ENCODE results near the gene ERGIC1.
A peak's percentile ranks its signal among the peaks of the same experiment; 100 is the strongest.

ERGIC1 gene

DNA sequence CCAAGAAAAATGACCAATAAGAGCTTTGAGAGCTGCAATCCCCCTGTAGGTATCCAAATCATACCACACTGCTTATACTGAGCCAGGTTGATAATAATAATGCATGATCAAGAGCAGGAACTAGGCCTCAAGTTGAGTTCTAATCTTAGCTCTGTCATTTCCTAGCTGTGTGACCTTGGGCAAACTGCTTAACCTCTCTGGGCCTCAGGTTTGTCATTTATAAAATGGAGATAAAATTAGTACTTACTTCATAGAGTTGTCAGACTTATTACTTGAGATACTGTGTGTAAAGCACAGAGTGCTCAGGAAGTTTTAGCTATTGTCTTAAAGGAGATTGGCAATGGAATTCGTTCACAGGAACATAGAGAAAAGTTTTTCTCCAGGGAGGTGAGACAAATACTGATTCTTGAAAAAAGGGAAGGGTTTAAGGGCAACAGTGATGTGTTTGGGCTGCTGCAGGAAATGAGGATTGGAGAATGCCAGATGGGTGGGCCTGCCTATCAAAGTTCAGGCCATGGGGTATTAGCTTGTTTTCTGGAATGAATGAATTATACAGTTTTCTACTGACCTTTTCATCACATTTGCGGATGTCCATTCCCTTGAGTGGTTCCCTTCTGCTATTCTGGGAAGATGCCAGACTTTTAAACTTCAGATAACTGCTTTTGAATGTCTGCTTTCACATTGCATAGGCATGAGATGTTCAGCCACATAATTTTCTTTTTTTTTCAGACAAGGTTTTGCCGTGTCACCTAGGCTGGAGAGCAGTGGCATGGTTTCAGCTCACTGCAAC, 139.3 kb downstream of the ERGIC1 start:
- in situ Hi-C loops (cut with HindIII; ENCODE audit: low sequenced_read_pairs), result loop anchor here (10.0 kb wide), 1 partner anchor 509 kb away; no protein-coding TSS in a partner anchor
- DNase-seq (ENCODE audit: low read depth), result no peak
- H3K4me3 ChIP-seq (ENCODE audit: low read depth, low read length), result no peak overlapping the region
- TF ChIP-seq, protein P1, sequence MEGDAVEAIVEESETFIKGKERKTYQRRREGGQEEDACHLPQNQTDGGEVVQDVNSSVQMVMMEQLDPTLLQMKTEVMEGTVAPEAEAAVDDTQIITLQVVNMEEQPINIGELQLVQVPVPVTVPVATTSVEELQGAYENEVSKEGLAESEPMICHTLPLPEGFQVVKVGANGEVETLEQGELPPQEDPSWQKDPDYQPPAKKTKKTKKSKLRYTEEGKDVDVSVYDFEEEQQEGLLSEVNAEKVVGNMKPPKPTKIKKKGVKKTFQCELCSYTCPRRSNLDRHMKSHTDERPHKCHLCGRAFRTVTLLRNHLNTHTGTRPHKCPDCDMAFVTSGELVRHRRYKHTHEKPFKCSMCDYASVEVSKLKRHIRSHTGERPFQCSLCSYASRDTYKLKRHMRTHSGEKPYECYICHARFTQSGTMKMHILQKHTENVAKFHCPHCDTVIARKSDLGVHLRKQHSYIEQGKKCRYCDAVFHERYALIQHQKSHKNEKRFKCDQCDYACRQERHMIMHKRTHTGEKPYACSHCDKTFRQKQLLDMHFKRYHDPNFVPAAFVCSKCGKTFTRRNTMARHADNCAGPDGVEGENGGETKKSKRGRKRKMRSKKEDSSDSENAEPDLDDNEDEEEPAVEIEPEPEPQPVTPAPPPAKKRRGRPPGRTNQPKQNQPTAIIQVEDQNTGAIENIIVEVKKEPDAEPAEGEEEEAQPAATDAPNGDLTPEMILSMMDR (IDR thresholded peaks at IDR 0.05; ENCODE audit: low read depth, low read length, missing control alignments), result no peak

DNA sequence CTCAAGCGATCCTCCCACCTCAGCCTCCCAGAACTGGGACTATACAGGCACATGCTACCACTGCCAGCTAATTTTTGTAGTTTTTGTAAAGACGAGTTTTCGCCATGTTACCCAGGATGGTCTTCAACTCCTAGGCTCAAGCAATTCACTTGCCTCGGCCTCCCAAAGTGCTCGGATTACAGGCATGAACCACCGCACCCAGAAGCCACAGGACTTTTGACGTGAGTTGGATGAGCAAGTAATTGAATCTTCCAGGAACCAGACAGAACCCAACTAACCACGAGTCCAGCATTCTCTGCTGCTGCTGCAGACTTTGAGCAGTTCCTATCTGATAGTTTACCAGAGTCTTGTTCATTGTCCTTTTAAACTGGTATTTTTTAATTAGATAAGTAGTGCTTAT, 139.9 kb downstream of the ERGIC1 start:
- in situ Hi-C loops (cut with HindIII; ENCODE audit: low sequenced_read_pairs), result loop anchor here (10.0 kb wide), 1 partner anchor 509 kb away; no protein-coding TSS in a partner anchor

DNA sequence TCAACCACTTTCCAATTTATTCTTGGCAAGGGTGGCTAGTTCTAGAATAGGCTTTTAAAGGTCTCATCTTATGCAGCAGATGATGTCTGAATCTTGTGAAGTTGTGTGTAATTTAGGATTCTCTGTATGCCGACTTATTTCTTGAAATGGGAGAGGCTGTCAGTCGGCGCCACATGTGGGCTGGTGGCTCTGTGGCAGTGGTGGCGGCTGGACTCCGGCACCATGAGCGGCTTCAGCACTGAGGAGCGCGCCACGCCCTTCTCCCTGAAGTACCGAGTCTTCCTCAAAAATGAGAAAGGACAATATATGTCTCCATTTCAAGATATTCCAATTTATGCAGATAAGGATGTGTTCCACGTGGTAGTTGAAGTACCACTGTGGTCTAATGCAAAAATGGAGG, 141.2 kb downstream of the ERGIC1 start:
- H3K4me3 ChIP-seq (ENCODE audit: low read depth, low read length), result no peak overlapping the region
- in situ Hi-C loops (cut with HindIII; ENCODE audit: low sequenced_read_pairs), result loop anchor here (10.0 kb wide), 1 partner anchor 510 kb away; no protein-coding TSS in a partner anchor
- TF ChIP-seq, protein P1 (IDR thresholded peaks at IDR 0.05; ENCODE audit: low read depth, low read length, missing control alignments), result no peak
- no peak for DNase-seq (ENCODE audit: low read depth)

More for the DNA sequence above, 139.9 kb downstream of the ERGIC1 start:
- no peak for DNase-seq (ENCODE audit: low read depth)
- TF ChIP-seq, protein P1 (IDR thresholded peaks at IDR 0.05; ENCODE audit: low read depth, low read length, missing control alignments), result no peak
- H3K4me3 ChIP-seq (ENCODE audit: low read depth, low read length), result no peak overlapping the region

DNA sequence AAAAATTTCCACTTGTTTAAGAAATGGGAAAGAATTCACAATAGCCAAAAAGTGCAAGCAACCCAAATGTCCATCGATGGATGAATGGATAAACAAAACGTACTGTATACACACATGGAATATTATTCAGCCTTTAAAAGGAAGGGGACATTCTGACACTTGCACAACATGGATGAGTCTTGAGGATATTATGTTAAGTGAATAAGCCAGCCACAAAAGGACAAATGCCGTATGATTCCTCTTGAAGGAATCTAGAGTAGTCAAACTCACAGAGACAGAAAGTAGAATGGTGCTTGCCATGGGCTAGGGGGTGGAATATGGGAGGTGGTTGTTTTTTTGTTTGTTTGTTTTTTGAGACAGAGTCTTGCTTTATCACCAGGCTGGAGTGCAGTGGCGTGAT, 145.7 kb downstream of the ERGIC1 start:
- no peak overlapping the region for H3K4me3 ChIP-seq (ENCODE audit: low read depth, low read length)
- DNase-seq (ENCODE audit: low read depth), result no peak
- in situ Hi-C loops (cut with HindIII; ENCODE audit: low sequenced_read_pairs), result loop anchor here (10.0 kb wide), 1 partner anchor 515 kb away; no protein-coding TSS in a partner anchor
- TF ChIP-seq, protein P1 (IDR thresholded peaks at IDR 0.05; ENCODE audit: low read depth, low read length, missing control alignments), result no peak

DNA sequence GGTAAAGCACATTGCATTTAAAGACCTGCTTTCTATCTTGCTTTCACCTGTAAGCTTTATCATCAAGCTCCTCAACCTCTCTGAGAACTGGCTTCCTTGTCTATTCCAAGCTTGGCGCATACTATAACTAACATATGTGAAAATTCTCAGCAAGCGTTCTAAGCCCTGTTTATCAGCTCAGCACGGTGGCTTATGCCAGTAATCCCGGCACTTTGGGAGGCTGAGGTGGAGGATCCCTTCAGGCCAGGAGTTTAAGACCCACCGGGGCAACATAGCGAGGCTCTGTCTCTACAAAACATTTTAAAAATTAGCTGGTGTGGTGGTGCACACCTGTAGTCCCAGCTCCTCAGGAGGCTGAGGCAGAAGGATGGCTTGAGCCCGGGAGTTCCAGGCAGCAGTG, 147.9 kb downstream of the ERGIC1 start:
- in situ Hi-C loops (cut with HindIII; ENCODE audit: low sequenced_read_pairs), result no loop called here
- no peak for DNase-seq (ENCODE audit: low read depth)
- H3K4me3 ChIP-seq (ENCODE audit: low read depth, low read length), result no peak overlapping the region
- TF ChIP-seq, protein P1 (IDR thresholded peaks at IDR 0.05; ENCODE audit: low read depth, low read length, missing control alignments), result no peak

DNA sequence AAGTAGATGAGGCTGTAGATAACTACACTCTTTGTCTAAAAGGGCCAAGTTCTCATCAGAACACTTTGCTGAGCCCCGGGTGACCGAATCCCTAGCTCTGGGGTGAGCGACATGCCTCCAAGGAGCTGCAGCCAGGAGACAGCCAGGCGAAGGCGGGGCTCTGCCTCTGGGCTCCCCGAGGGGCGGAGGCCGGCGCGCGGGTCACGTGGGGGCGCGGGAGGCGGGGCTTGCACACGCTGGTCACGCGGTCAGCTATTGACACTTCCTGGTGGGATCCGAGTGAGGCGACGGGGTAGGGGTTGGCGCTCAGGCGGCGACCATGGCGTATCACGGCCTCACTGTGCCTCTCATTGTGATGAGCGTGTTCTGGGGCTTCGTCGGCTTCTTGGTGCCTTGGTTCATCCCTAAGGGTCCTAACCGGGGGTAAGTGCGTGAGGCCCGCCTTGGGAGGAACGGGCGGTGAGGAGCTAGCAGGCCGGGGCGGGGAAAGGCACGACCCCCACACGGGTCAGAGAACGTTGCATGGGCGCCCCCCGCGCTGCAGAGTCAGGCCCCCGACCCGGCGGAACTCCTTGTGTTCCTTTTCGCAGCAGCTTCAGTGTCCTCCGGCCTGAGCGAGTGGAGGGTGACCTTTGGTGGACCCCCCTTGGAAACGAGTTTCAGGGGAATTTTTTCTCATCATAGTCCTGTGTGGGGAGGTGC, 149.6 kb downstream of the ERGIC1 start, which contains the start of gene ATP6V0E1:
Gene ATP6V0E1 (plus strand): TSS at position 230 of the 702 bp plus-strand sequence. CDS start 90 bp downstream, at position 320.
- in situ Hi-C loops (cut with HindIII; ENCODE audit: low sequenced_read_pairs), result no loop called here
- peak within 1 kb of the TSS; percentile 99 for H3K4me3 ChIP-seq (ENCODE audit: low read depth, low read length)
- TF ChIP-seq, protein P1 (IDR thresholded peaks at IDR 0.05; ENCODE audit: low read depth, low read length, missing control alignments), result no peak

More for the DNA sequence above, 149.6 kb downstream of the ERGIC1 start, which contains the start of gene ATP6V0E1:
- peak; percentile 75 for DNase-seq (ENCODE audit: low read depth)
